22Rv1 (cell line): ENCODE data around the gene C14orf132.
"Not testable (repeated sequence)": the region's sequence is repeated elsewhere in the genome, so short reads cannot be mapped to it uniquely, and the experiment has no call there.

Source experiments
- CTCF ChIP-seq: fragments of 450-650 bp; IDR thresholded peaks from 2 replicates; pipeline ENCODE4 v1.5.1; 2017; ENCODE audit warnings: mild to moderate bottlenecking
- ZFX ChIP-seq: fragments of 450-650 bp; IDR thresholded peaks from 2 replicates; pipeline ENCODE4 v1.6.1; 2017; ENCODE audit warnings: antibody characterized with exemption, borderline replicate concordance

GRCh38 chr14:96073260-96074039 lies 34.3 kb downstream of the C14orf132 start:
- TF ChIP-seq CTCF, ZFX: not testable (repeated sequence)
